Liver (tissue), 9 donors: ENCODE measurements around the gene ADGRG1. TPM values are rescaled to one million over a fixed set of nuclear protein-coding genes. Genes with fewer than 3 reads are reported as not detected.

Experiments used
- DNase-seq: peaks from one replicate; pipeline ENCODE4 v3.0.0-alpha.2; 2017; ENCODE audit warnings: low spot score
- H3K27ac ChIP-seq, 2 donors: one replicate each; pipeline ENCODE4 v1.7.0; 2013; ENCODE audit warnings: inconsistent platforms in 2 of 2, low read length in 2 of 2, control low read depth in 1 of 2, low read depth in 1 of 2, mild to moderate bottlenecking in 1 of 2
- H3K27me3 ChIP-seq, 4 donors: one replicate each; pipeline versions ENCODE4 v1.6.1 to v1.7.0; 2013; ENCODE audit warnings: low read length in 3 of 4, inconsistent platforms in 1 of 4, mild to moderate bottlenecking in 1 of 4, moderate library complexity in 1 of 4; ENCODE audit not compliant: control insufficient read depth in 4 of 4, insufficient read depth in 4 of 4
- H3K36me3 ChIP-seq, 4 donors: one replicate each; pipeline versions ENCODE4 v1.6.1 to v1.7.0; 2013; ENCODE audit warnings: low read length in 3 of 4, mild to moderate bottlenecking in 3 of 4, low read depth in 1 of 4, moderate library complexity in 1 of 4; ENCODE audit not compliant: control insufficient read depth in 4 of 4, insufficient read depth in 3 of 4
- H3K4me1 ChIP-seq, 4 donors: one replicate each; pipeline versions ENCODE4 v1.6.1 to v1.7.0; 2013; ENCODE audit warnings: low read length in 3 of 4, mild to moderate bottlenecking in 3 of 4, moderate library complexity in 1 of 4; ENCODE audit not compliant: control insufficient read depth in 4 of 4, insufficient read depth in 4 of 4
- H3K4me3 ChIP-seq, 3 donors: one replicate each; pipeline versions ENCODE4 v1.6.1 to v1.7.0; 2013; ENCODE audit warnings: low read length in 3 of 3, control low read depth in 1 of 3, low read depth in 1 of 3, mild to moderate bottlenecking in 1 of 3
- H3K9ac ChIP-seq, 2 donors: one replicate each; pipeline ENCODE4 v1.7.0; 2013; ENCODE audit warnings: low read length in 2 of 2, mild to moderate bottlenecking in 2 of 2, moderate library complexity in 2 of 2, control low read depth in 1 of 2, low read depth in 1 of 2
- H3K9me3 ChIP-seq, 4 donors: one replicate each; pipeline versions ENCODE4 v1.6.1 to v1.7.0; 2013; ENCODE audit warnings: low read length in 3 of 4; ENCODE audit not compliant: control insufficient read depth in 4 of 4
- ATF3 ChIP-seq: IDR thresholded peaks from 2 replicates; pipeline ENCODE4 v1.6.1; 2016; ENCODE audit warnings: antibody characterized with exemption
- CTCF ChIP-seq: fragments of 150-350 bp; IDR thresholded peaks from 2 replicates; pipeline ENCODE4 v1.5.1; 2017; ENCODE audit warnings: improper control_type of control experiment, low read depth, low read length; ENCODE audit not compliant: missing input control
- EGR1 ChIP-seq, 2 donors: IDR thresholded peaks; 2 replicates each; pipeline ENCODE4 v1.6.1; 2016 to 2018; ENCODE audit warnings: antibody characterized with exemption in 2 of 2, low read depth in 2 of 2
- FOXA1 ChIP-seq: IDR thresholded peaks from 2 replicates; pipeline ENCODE4 v1.6.1; 2016; ENCODE audit warnings: antibody characterized with exemption
- FOXA2 ChIP-seq: IDR thresholded peaks from 2 replicates; pipeline ENCODE4 v1.6.1; 2016; ENCODE audit warnings: antibody characterized with exemption
- GABPA ChIP-seq, 2 donors: IDR thresholded peaks in 1 of 2; conservative IDR thresholded peaks in 1 of 2; 2 replicates each; pipeline ENCODE4 v1.6.1; 2016; ENCODE audit warnings: antibody characterized with exemption in 2 of 2, mild to moderate bottlenecking in 1 of 2, moderate library complexity in 1 of 2
- HNF4A ChIP-seq, 2 donors: conservative IDR thresholded peaks; 2 replicates each; pipeline ENCODE4 v1.6.1; 2016; ENCODE audit warnings: antibody characterized with exemption in 2 of 2, mild to moderate bottlenecking in 2 of 2
- HNF4G ChIP-seq: IDR thresholded peaks from 2 replicates; pipeline ENCODE4 v1.6.1; 2016; ENCODE audit warnings: antibody characterized with exemption
- JUND ChIP-seq, 2 donors: IDR thresholded peaks; 2 replicates each; pipeline ENCODE4 v1.6.1; 2016; ENCODE audit warnings: antibody characterized with exemption in 2 of 2
- MAX ChIP-seq: IDR thresholded peaks from 2 replicates; pipeline ENCODE4 v1.6.1; 2016; ENCODE audit warnings: antibody characterized with exemption
- NR2F2 ChIP-seq: IDR thresholded peaks from 2 replicates; pipeline ENCODE4 v1.6.1; 2016; ENCODE audit warnings: antibody characterized with exemption
- RAD21 ChIP-seq, 2 donors: IDR thresholded peaks; 2 replicates each; pipeline ENCODE4 v1.6.1; 2016; ENCODE audit warnings: antibody characterized with exemption in 2 of 2, mild to moderate bottlenecking in 2 of 2
- RXRA ChIP-seq, 2 donors: IDR thresholded peaks; 2 replicates each; pipeline ENCODE4 v1.6.1; 2017 to 2018; ENCODE audit warnings: antibody characterized with exemption in 2 of 2, mild to moderate bottlenecking in 1 of 2
- SP1 ChIP-seq: IDR thresholded peaks from 2 replicates; pipeline ENCODE4 v1.6.1; 2018; ENCODE audit warnings: antibody characterized with exemption, mild to moderate bottlenecking
- TAF1 ChIP-seq: conservative IDR thresholded peaks from 2 replicates; pipeline ENCODE4 v1.6.1; 2016; ENCODE audit warnings: antibody characterized with exemption, mild to moderate bottlenecking
- YY1 ChIP-seq: IDR thresholded peaks from 2 replicates; pipeline ENCODE4 v1.6.1; 2016; ENCODE audit warnings: antibody characterized with exemption, mild to moderate bottlenecking
- WGBS: extraction: QIAGEN DNeasy Blood & Tissue Kit; methylation state at CpG from one replicate; pipeline ENCODE4 v1.1.7; 2013; 5-methylcytosine and 5-hydroxymethylcytosine counted together
- polyA plus RNA-seq, 2 donors: library from polyadenylated mRNA; stranded (reverse) in 1 of 2; unstranded in 1 of 2; fragments of 200-250 nt in 1 of 2; fragments of >200 nt in 1 of 2; fragmentation: Nextera tagmentation in 1 of 2; extraction: Ambion mirVana in 1 of 2; gene quantifications; one replicate each; pipeline versions ENCODE4 v1.2.1 to v1.2.3, GENCODE V29; 2013 to 2015
- total RNA-seq, 2 donors: library from RNA; depleted of rRNA; stranded (reverse); fragments of >200 nt; gene quantifications; one replicate each; pipeline ENCODE4 v1.2.3, GENCODE V29; 2014
- TF ChIP-seq, protein P1 (sequence below): IDR thresholded peaks from 2 replicates; pipeline ENCODE4 v1.6.1; 2016; ENCODE audit warnings: antibody characterized with exemption
- TF ChIP-seq, protein P2 (sequence below): IDR thresholded peaks from 2 replicates; pipeline ENCODE4 v1.6.1; 2016; ENCODE audit warnings: antibody characterized with exemption, mild to moderate bottlenecking
- donor health status: healthy.
- donor health status: healthy.
- donor health status: healthy.
- donor health status: healthy.
- donor health status: healthy.

Gene ADGRG1
- total and polyA plus RNA-seq, 4 donors, result 1.7 to 3.3 (median 2.0) TPM

GRCh38 chr16:57624044-57624688 is 4.3 kb upstream of the ADGRG1 start (continued):
- TF ChIP-seq RXRA (IDR thresholded peaks at IDR 0.05) (no peak), HNF4G (no peak)

DNA sequence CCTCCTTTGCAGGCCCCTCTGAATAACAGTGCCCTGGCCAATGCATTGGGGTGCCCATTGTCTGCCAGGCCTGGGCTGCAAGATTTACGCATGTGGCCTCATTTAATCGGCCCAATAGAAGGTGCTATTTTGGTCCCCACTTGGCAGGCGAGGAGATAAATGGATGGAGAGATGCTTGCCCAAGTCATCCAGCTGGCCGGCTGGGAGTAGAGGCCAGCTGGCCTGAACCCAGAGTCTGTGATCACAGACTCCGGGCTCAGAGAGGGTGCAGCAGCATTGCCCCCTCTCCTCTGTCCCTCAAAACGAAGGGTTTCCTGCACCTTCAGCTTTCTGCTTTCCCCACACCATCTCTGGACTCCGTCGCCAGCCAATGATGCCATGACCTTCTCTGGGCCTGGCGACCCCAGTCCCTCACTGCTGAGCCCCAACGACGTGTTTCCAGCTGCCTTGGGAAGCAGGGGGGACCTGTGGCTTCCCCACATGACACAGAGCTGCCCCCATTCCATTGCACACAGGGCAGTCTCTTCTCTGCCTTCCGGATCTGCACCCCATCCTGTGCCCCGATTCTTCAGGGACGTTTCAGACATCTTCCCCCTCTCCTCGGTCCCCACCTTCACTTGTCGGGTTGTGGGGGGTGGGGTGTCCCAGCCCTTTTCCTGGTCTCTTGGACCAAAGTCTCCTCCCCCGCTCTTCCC is 3.5 kb upstream of the ADGRG1 start:
- H3K27ac ChIP-seq, result no peak overlapping the region
- H3K27me3 ChIP-seq, result peaks cover 0 to 3% (median 0%) of the 10 kb centered on the region in 4 donors
- no peaks in the 10 kb centered on the region for H3K9me3 ChIP-seq
- DNase-seq, result no peak
- H3K9ac ChIP-seq, result no peak overlapping the region
- TF ChIP-seq FOXA2 (no peak), HNF4G (no peak), JUND (IDR thresholded peaks at IDR 0.05) (no peak), RAD21 (IDR thresholded peaks at IDR 0.05) (no peak), EGR1 (IDR thresholded peaks at IDR 0.05; ENCODE audit: low read depth in 2 of 2) (no peak), RXRA (IDR thresholded peaks at IDR 0.05) (no peak), HNF4A (conservative IDR thresholded peaks at IDR 0.05) (no peak), FOXA1 (no peak), GABPA (IDR thresholded peaks at IDR 0.05 in 1 of 2, conservative IDR thresholded peaks at IDR 0.05 in 1 of 2) (no peak), YY1 (no peak), TAF1 (no peak), MAX (no peak), SP1 (no peak), NR2F2 (no peak), ATF3 (no peak), CTCF (no peak)
- TF ChIP-seq, protein P1, sequence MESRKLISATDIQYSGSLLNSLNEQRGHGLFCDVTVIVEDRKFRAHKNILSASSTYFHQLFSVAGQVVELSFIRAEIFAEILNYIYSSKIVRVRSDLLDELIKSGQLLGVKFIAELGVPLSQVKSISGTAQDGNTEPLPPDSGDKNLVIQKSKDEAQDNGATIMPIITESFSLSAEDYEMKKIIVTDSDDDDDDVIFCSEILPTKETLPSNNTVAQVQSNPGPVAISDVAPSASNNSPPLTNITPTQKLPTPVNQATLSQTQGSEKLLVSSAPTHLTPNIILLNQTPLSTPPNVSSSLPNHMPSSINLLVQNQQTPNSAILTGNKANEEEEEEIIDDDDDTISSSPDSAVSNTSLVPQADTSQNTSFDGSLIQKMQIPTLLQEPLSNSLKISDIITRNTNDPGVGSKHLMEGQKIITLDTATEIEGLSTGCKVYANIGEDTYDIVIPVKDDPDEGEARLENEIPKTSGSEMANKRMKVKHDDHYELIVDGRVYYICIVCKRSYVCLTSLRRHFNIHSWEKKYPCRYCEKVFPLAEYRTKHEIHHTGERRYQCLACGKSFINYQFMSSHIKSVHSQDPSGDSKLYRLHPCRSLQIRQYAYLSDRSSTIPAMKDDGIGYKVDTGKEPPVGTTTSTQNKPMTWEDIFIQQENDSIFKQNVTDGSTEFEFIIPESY, result no peak
- TF ChIP-seq, protein P2, sequence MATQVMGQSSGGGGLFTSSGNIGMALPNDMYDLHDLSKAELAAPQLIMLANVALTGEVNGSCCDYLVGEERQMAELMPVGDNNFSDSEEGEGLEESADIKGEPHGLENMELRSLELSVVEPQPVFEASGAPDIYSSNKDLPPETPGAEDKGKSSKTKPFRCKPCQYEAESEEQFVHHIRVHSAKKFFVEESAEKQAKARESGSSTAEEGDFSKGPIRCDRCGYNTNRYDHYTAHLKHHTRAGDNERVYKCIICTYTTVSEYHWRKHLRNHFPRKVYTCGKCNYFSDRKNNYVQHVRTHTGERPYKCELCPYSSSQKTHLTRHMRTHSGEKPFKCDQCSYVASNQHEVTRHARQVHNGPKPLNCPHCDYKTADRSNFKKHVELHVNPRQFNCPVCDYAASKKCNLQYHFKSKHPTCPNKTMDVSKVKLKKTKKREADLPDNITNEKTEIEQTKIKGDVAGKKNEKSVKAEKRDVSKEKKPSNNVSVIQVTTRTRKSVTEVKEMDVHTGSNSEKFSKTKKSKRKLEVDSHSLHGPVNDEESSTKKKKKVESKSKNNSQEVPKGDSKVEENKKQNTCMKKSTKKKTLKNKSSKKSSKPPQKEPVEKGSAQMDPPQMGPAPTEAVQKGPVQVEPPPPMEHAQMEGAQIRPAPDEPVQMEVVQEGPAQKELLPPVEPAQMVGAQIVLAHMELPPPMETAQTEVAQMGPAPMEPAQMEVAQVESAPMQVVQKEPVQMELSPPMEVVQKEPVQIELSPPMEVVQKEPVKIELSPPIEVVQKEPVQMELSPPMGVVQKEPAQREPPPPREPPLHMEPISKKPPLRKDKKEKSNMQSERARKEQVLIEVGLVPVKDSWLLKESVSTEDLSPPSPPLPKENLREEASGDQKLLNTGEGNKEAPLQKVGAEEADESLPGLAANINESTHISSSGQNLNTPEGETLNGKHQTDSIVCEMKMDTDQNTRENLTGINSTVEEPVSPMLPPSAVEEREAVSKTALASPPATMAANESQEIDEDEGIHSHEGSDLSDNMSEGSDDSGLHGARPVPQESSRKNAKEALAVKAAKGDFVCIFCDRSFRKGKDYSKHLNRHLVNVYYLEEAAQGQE, result no peak
- no peak overlapping the region for H3K4me3 ChIP-seq
- H3K36me3 ChIP-seq, result no peaks in the 10 kb centered on the region
- 80% methylated on average over 17 of the region's 17 CpGs for WGBS
- H3K4me1 ChIP-seq, result peaks cover 0 to 4% (median 2%) of the 10 kb centered on the region in 4 donors
